Measurements from ENCODE around the gene UQCRH.

DNA sequence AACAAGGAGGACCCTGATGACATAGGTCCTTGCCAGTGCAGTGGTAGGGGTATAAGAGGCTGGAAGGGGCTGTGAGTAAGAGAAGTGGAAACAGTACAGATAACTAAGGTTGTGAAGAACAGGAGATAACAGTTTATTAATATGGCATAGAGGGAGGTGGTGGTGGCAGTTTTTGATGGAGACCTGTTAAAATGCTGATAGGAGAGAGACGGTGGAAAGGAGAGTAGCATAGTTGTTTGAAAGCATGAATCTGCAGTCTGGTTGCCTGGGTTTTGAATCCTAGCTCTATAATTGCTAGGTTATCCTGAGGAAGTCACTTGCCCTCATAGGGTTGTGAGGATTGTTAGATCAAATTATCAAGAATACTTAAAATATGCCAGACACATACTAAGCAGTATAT lies 19.4 kb upstream of the UQCRH start:
- no peak for TF ChIP-seq CTCF (tag by site-specific recombination; IDR thresholded peaks at IDR 0.05)
- no peak for TF ChIP-seq ZNF148 (tag by site-specific recombination; IDR thresholded peaks at IDR 0.05; ENCODE audit: borderline replicate concordance)
- no peak for TF ChIP-seq HOXD13 (CRISPR knock-in tag; IDR thresholded peaks at IDR 0.05; ENCODE audit: borderline replicate concordance)
- TF ChIP-seq ZNF580 (tag by site-specific recombination; IDR thresholded peaks at IDR 0.05), result no peak
